Measurements from ENCODE around the gene KLRC3.

The KLRC3 gene

DNA sequence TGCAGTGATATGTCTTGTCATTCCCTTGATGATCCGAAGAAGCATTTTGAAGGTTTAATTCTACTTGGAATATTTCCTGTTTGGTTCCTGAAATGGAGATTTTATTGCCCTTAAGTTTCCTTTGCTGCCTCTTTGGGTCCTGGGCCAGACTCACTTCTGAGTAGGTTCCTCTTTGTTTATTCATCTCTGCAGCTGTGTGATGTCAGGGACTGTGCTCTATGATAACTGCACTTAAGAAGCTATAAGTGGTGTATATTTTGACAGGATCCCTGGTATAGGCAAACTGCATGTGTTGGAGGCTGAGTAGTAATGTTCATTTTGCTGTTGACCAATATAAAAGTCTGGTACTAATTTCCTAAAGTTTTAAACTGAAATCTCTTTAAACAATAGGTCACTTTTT is 11.0 kb downstream of the KLRC3 start, which contains the start of gene KLRC4:
TSS of gene KLRC4 (minus strand) at position 366 of the 400 bp plus-strand sequence. CDS start at position 184, 182 bp downstream.
- peaks cover 23% of the 10 kb centered on the region for H3K4me1 Mint-ChIP-seq
- H3K27me3 Mint-ChIP-seq (ENCODE audit: low read depth, poor library complexity): no peaks in the 10 kb centered on the region
- H3K27ac Mint-ChIP-seq: peak within 1 kb of the TSS; percentile 51
- TF ChIP-seq, protein P1, sequence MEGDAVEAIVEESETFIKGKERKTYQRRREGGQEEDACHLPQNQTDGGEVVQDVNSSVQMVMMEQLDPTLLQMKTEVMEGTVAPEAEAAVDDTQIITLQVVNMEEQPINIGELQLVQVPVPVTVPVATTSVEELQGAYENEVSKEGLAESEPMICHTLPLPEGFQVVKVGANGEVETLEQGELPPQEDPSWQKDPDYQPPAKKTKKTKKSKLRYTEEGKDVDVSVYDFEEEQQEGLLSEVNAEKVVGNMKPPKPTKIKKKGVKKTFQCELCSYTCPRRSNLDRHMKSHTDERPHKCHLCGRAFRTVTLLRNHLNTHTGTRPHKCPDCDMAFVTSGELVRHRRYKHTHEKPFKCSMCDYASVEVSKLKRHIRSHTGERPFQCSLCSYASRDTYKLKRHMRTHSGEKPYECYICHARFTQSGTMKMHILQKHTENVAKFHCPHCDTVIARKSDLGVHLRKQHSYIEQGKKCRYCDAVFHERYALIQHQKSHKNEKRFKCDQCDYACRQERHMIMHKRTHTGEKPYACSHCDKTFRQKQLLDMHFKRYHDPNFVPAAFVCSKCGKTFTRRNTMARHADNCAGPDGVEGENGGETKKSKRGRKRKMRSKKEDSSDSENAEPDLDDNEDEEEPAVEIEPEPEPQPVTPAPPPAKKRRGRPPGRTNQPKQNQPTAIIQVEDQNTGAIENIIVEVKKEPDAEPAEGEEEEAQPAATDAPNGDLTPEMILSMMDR (IDR thresholded peaks at IDR 0.05): no peak
- DNase-seq: no peak
- H3K4me3 Mint-ChIP-seq: no peak within 1 kb of the TSS
- H3K36me3 Mint-ChIP-seq (ENCODE audit: low read depth): no peaks in the 10 kb centered on the region
- peaks cover 4% of the 10 kb centered on the region for H3K9me3 Mint-ChIP-seq

DNA sequence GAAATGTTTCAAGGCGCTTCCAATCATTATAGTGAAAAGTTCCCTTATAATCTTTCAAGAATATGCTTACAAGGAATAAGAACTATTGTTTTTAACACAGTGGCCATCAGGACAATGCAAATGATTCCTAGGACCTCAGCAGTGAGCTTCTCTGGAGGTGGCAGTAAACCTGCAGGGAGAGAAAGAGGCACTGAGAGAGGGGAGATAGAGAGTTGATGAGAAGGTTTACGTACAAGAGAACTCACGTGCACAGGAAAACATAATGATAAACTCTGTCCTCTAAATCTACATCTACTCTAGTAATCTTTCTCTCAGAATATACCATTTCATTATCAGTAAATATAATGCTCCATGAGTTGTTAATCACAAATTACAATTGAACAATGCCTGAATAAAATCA is 11.6 kb downstream of the KLRC3 start:
- TF ChIP-seq, protein P1 (IDR thresholded peaks at IDR 0.05): no peak
- Mint-ChIP-seq H3K4me1 (peaks cover 23% of the 10 kb centered on the region), H3K9me3 (peaks cover 4% of the 10 kb centered on the region), H3K27me3 (ENCODE audit: low read depth, poor library complexity) (no peaks in the 10 kb centered on the region), H3K27ac (no peak overlapping the region), H3K36me3 (ENCODE audit: low read depth) (no peaks in the 10 kb centered on the region), H3K4me3 (no peak overlapping the region)
- no peak for DNase-seq

- TF ChIP-seq, protein P1 (IDR thresholded peaks at IDR 0.05): no peak
These were observed 13.7 kb downstream of the KLRC3 start for GRCh38 chr12:10406725-10407124.

GRCh38 chr12:10405294-10405693 is 15.1 kb downstream of the KLRC3 start:
- H3K27ac Mint-ChIP-seq: no peak overlapping the region
- H3K4me3 Mint-ChIP-seq: no peak overlapping the region
- H3K4me1 Mint-ChIP-seq: peaks cover 14% of the 10 kb centered on the region
- peaks cover 4% of the 10 kb centered on the region for H3K9me3 Mint-ChIP-seq
- DNase-seq: no peak
- H3K27me3 Mint-ChIP-seq (ENCODE audit: low read depth, poor library complexity): no peaks in the 10 kb centered on the region
- TF ChIP-seq, protein P1 (IDR thresholded peaks at IDR 0.05): no peak
- no peaks in the 10 kb centered on the region for H3K36me3 Mint-ChIP-seq (ENCODE audit: low read depth)

More at GRCh38 chr12:10406725-10407124, 13.7 kb downstream of the KLRC3 start:
- no peak overlapping the region for H3K27ac Mint-ChIP-seq
- no peaks in the 10 kb centered on the region for H3K27me3 Mint-ChIP-seq (ENCODE audit: low read depth, poor library complexity)
- DNase-seq: no peak
- H3K4me3 Mint-ChIP-seq: no peak overlapping the region
- no peaks in the 10 kb centered on the region for H3K36me3 Mint-ChIP-seq (ENCODE audit: low read depth)
- peaks cover 4% of the 10 kb centered on the region for H3K9me3 Mint-ChIP-seq
- H3K4me1 Mint-ChIP-seq: peaks cover 23% of the 10 kb centered on the region

- no peak overlapping the region for H3K4me3 Mint-ChIP-seq
- no peak for DNase-seq
- H3K4me1 Mint-ChIP-seq: peaks cover 12% of the 10 kb centered on the region
- H3K27me3 Mint-ChIP-seq (ENCODE audit: low read depth, poor library complexity): no peaks in the 10 kb centered on the region
- no peaks in the 10 kb centered on the region for H3K36me3 Mint-ChIP-seq (ENCODE audit: low read depth)
- TF ChIP-seq, protein P1 (IDR thresholded peaks at IDR 0.05): no peak
- H3K9me3 Mint-ChIP-seq: peaks cover 4% of the 10 kb centered on the region
- no peak overlapping the region for H3K27ac Mint-ChIP-seq
These were observed 15.6 kb downstream of the KLRC3 start for GRCh38 chr12:10404798-10405197.

DNA sequence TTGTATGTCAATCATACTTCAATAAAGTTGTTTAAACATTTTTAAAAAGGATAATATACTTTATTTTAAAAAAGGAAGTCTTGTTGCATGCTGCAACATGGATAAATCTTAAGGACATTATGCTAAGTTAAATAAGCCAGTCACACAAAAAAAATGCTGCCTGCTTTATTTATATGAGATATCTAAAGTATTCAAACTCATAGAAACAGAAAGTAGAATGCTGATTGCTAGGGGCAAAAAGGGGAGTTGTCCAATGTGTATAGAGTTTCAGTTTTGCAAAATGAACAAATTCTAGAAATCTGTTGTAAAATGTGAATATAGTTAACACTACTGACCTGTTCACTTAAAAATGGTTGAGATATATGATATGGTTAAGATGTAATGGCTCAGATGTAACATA is 19.6 kb downstream of the KLRC3 start:
- H3K4me1 Mint-ChIP-seq: peaks cover 13% of the 10 kb centered on the region
- TF ChIP-seq, protein P1 (IDR thresholded peaks at IDR 0.05): no peak
- peaks cover 4% of the 10 kb centered on the region for H3K9me3 Mint-ChIP-seq
- H3K36me3 Mint-ChIP-seq (ENCODE audit: low read depth): no peaks in the 10 kb centered on the region
- peaks cover 3% of the 10 kb centered on the region for H3K27me3 Mint-ChIP-seq (ENCODE audit: low read depth, poor library complexity)
- H3K27ac Mint-ChIP-seq: no peak overlapping the region
- H3K4me3 Mint-ChIP-seq: no peak overlapping the region
- no peak for DNase-seq

Data from nephron progenitor cell (in vitro differentiated cells).